ENCODE data around the gene HOXA6.

Gene HOXA6

GRCh38 chr7:27095897-27096767 is 51.4 kb downstream of the HOXA6 start, which contains the start of gene HOXA1:
Gene HOXA1, minus strand, starts transcription at chr7:27096000. Its CDS starts 88 bp downstream, at chr7:27095912.
- Histone ChIP-seq H3K36me3 (ENCODE audit: insufficient read depth, low read length) (no peaks in the 10 kb centered on the region), H3K4me1 (ENCODE audit: insufficient read depth, low read length) (peaks cover 31% of the 10 kb centered on the region), H3K9me3 (ENCODE audit: low read length) (no peaks in the 10 kb centered on the region), H3K4me3 (ENCODE audit: low read depth in 1 of 2, low read length in 2 of 2) (peak within 1 kb of the TSS; percentile 73 to 91), H3K27me3 (ENCODE audit: control insufficient read depth in 1 of 2, insufficient read depth in 2 of 2, low read length in 2 of 2) (no peaks in the 10 kb centered on the region), H3K9ac (ENCODE audit: low read length) (peak within 1 kb of the TSS; percentile 81), H3K27ac (ENCODE audit: low read depth, low read length) (peak within 1 kb of the TSS; percentile 88)
